Immature natural killer cell (primary cell): ENCODE data around the gene DOCK6. TPM values are rescaled to one million over a fixed set of nuclear protein-coding genes. Genes with fewer than 3 reads are reported as not detected.
"Not testable (repeated sequence)": the region's sequence is repeated elsewhere in the genome, so short reads cannot be mapped to it uniquely, and the experiment has no call there.

Experiments used
- DNase-seq, 3 donors: peaks; one replicate each; pipeline ENCODE4 v3.0.0; 2022; ENCODE audit warnings: mixed read lengths in 1 of 3
- H3K27ac Mint-ChIP-seq, 6 donors: one replicate each; pipeline ENCODE4 v1.8.0; 2020; ENCODE audit warnings: mixed read lengths in 6 of 6, mild to moderate bottlenecking in 5 of 6, inconsistent platforms in 4 of 6, moderate library complexity in 3 of 6
- H3K27me3 Mint-ChIP-seq, 3 donors: one replicate each; pipeline ENCODE4 v1.8.0; 2020 to 2021; ENCODE audit warnings: low read depth in 3 of 3, mild to moderate bottlenecking in 3 of 3, mixed read lengths in 3 of 3, moderate library complexity in 3 of 3, inconsistent platforms in 1 of 3
- H3K36me3 Mint-ChIP-seq, 3 donors: one replicate each; pipeline ENCODE4 v1.8.0; 2020; ENCODE audit warnings: mixed read lengths in 3 of 3, inconsistent platforms in 2 of 3, mild to moderate bottlenecking in 2 of 3
- H3K4me1 Mint-ChIP-seq, 2 donors: one replicate each; pipeline ENCODE4 v1.8.0; 2020; ENCODE audit warnings: inconsistent platforms in 2 of 2, mild to moderate bottlenecking in 2 of 2, mixed read lengths in 2 of 2, moderate library complexity in 1 of 2
- H3K4me3 Mint-ChIP-seq, 5 donors: one replicate each; pipeline ENCODE4 v1.8.0; 2020; ENCODE audit warnings: mild to moderate bottlenecking in 5 of 5, mixed read lengths in 5 of 5, inconsistent platforms in 3 of 5, moderate library complexity in 3 of 5
- H3K9me3 Mint-ChIP-seq, 6 donors: one replicate each; pipeline ENCODE4 v1.8.0; 2020; ENCODE audit warnings: mild to moderate bottlenecking in 6 of 6, mixed read lengths in 6 of 6, inconsistent platforms in 4 of 6, moderate library complexity in 3 of 6
- polyA plus RNA-seq, 3 donors: library from polyadenylated mRNA; unstranded; fragments of 300-500 nt; fragmentation: Illumina TruSeq; gene quantifications; one replicate each; pipeline ENCODE4 v1.2.3, GENCODE V29; 2021

DOCK6 gene
- polyA plus RNA-seq, 3 donors from 2014 or later = not detected

DNA sequence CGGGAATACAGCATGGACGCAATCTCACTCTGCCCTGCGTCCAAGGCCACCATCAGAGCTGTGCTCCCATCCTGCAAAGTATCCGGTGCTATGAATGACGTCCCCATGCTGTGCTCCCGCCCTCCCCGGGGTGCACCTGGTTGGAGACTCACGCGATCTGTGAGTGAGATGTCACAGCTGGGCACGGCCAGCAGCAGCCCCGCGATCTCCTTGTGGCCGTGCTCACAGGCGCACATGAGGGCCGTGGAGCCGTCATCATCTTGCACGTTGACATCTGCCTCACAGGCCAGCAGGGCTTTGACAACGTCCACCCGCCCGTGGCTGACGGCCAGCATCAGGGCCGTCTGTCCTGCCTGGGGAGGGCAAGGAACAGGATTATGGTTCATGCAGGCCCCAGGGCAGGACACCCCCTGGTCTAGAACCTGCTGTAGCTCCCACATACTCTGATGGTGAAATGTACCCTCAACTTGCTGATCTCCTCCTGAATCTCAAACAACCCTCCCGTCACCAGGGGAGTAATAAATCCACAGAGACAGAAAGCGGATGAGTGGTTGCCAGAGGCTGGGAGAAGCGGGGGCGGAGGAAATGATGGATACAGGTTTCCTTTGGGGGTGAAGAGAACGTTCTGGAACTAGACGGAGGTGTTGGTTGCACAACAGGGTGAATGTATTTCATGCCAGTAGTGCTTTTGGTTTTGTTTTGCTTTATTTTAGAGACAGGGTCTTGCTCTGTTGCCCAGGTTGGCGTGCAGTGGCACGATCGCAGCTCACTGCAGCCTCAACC lies 92.2 kb downstream of the DOCK6 start:
- Mint-ChIP-seq H3K27ac (no peak overlapping the region), H3K36me3 (no peaks in the 10 kb centered on the region), H3K4me3 (no peak overlapping the region), H3K27me3 (no peaks in the 10 kb centered on the region), H3K9me3 (no peaks in the 10 kb centered on the region), H3K4me1 (no peaks in the 10 kb centered on the region)
- DNase-seq = no peak

DNA sequence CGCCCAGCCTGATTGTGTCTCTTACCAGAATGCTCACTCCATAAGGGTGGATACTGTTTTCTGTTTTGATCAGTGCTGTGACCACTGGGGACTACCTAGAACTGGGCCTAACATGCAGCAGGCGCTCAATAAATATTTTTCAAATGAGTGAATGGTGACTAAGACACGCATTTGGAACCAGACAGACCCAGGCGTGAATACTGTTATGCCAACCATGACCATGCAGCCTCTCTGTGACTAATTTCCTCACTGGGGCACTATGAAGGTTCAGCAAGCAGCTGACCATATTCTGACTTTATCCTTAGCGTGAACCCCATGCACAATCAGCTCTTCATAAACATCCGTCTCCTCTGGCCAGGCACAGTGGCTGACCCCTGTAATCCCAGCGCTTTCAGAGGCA lies 93.8 kb downstream of the DOCK6 start:
- Mint-ChIP-seq H3K27me3 (no peaks in the 10 kb centered on the region), H3K9me3 (no peaks in the 10 kb centered on the region), H3K27ac (no peak overlapping the region), H3K36me3 (no peaks in the 10 kb centered on the region), H3K4me3 (no peak overlapping the region), H3K4me1 (no peaks in the 10 kb centered on the region)
- DNase-seq = no peak

DNA sequence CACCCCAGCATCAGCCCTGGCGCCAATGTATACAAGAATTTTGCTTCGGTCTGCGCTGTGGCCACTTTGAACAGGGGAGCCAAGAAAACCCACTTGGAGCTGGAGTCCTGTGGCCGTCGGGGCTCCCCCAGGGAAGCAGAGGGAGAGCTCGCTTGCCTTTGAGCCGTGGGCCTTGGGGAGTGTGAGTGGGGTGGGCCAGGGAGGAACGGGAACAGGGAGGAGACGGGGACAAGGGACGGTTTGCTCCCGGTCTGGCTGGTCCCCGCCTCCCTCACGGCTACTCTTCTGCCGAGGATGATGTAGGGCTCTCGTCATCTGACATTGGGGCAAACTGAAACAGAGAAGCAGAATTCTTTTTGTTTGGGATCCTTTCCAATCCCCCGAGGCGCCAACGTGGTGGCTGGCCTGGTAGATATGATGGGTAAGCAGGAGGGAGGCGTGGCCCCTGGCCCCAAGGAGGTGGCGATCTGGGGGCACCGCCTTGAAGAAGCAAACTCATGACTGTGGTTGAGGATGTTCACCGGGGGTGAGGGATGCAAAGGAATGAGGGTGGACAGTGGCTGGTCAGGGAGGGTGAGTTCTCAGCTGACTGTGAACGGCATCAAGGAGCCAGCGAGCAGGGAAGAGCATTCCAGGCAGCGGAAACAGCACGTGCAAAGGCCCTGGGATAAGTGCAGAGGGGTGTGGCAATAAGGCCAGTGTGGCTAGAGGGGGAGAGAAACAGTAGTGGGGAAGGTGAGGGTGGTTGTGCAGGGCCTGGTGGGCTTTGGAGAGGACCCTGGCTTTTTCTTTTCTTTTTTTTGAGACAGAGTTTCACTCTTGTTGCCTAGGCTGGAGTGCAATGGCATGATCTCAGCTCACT lies 95.8 kb downstream of the DOCK6 start:
- DNase-seq = no peak
- H3K27me3 Mint-ChIP-seq = no peaks in the 10 kb centered on the region
- H3K4me1 Mint-ChIP-seq = no peaks in the 10 kb centered on the region
- H3K36me3 Mint-ChIP-seq = no peaks in the 10 kb centered on the region
- no peak overlapping the region for H3K4me3 Mint-ChIP-seq
- no peak overlapping the region for H3K27ac Mint-ChIP-seq
- no peaks in the 10 kb centered on the region for H3K9me3 Mint-ChIP-seq

DNA sequence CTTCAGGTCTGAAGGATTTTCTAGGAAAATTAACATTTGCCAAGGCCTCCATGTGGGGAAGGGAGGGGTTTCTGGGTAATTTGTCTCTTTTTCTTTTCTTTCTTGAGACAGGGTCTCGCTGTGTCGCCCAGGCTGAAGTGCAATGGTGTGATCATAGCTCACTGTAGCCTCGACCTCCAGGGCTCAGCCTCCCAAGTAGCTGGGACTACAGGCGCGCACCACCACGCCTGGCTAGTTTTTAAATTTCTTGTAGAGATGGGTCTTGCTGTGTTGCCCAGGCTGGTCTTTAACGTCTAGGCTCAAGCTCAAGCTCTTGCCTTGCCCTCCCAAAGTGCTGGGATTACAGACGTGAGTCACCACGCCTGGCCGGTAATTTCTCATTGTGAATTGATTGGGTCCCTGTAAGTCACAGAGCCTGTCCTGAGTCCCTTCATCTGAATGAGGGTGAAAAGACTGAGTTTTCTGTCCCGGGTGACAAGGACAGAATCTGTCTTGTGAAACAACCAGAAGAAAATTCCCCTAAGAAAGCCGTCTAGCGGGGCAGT lies 96.8 kb downstream of the DOCK6 start:
- no peak overlapping the region for H3K27ac Mint-ChIP-seq
- no peaks in the 10 kb centered on the region for H3K27me3 Mint-ChIP-seq
- no peaks in the 10 kb centered on the region for H3K36me3 Mint-ChIP-seq
- no peaks in the 10 kb centered on the region for H3K9me3 Mint-ChIP-seq
- no peaks in the 10 kb centered on the region for H3K4me1 Mint-ChIP-seq
- no peak overlapping the region for H3K4me3 Mint-ChIP-seq
- DNase-seq = no peak

DNA sequence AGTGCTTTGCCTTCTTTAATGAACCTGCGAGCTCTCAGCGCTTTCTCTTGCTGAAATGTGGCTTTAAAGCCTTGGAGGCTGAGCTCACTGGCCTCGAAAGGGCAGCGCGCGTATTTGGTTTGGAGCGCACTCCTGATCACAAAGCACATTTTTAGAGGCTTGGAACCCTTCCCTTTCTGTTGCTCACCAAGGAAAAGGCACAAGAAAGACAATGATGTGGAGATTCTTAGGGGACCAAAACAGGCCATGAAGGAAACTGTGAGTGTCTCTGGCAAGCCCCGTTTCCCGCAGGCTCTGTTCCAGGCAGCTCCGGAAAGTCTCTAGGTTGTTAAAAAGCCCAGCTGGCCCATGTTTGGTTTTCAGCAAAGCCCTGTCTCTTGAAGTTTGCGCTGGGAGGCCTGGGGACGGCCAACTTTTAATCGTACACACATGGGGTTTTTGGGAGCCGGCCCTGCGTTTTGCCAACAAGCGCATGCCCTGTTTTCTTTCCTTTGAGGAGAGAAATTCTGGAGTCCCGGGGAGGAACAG lies 97.4 kb downstream of the DOCK6 start:
- H3K27ac Mint-ChIP-seq = no peak overlapping the region
- H3K9me3 Mint-ChIP-seq = no peaks in the 10 kb centered on the region
- DNase-seq = no peak
- H3K36me3 Mint-ChIP-seq = no peaks in the 10 kb centered on the region
- H3K4me1 Mint-ChIP-seq = no peaks in the 10 kb centered on the region
- no peaks in the 10 kb centered on the region for H3K27me3 Mint-ChIP-seq
- H3K4me3 Mint-ChIP-seq = no peak overlapping the region

DNA sequence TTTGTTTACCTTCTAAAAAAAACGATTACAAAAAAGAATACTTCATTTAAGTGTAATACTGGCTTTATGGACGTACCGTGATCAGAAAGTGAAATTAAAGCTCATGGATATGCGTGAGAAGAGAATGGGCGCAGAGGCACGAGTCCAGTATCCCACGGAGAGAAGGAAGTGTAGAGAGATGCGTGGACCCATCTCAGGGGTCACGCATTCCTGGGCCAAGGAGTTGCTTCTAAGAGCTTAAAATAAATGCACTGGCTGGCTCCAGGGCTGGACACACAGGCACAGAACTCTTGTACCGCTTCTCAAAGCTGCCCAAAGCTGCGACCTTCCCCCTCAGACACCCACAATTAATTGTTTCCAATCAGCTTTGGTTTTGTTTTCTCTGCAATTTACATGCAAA lies 98.0 kb downstream of the DOCK6 start:
- no peak overlapping the region for H3K27ac Mint-ChIP-seq
- H3K36me3 Mint-ChIP-seq = no peaks in the 10 kb centered on the region
- H3K27me3 Mint-ChIP-seq = peaks cover 0 to 3% (median 0%) of the 10 kb centered on the region in 3 donors
- no peaks in the 10 kb centered on the region for H3K4me1 Mint-ChIP-seq
- no peak for DNase-seq
- H3K4me3 Mint-ChIP-seq = no peak overlapping the region
- no peaks in the 10 kb centered on the region for H3K9me3 Mint-ChIP-seq

DNA sequence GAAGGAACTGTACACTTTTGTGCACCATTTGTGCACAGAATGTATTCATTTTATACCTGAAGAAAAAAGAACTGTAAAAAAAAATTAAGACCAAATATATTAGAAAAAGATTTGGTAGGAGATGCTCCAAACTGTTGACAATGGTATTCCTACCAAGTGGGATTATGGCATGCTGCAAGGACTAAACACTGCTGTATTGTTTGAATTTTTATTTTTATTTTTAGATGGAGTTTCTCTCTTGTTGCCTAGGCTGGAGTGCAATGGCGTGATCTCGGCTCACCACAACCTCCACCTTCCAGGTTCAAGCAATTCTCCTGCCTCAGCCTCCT lies 101.9 kb downstream of the DOCK6 start:
- not testable (repeated sequence) for H3K27ac Mint-ChIP-seq, H3K27me3 Mint-ChIP-seq, H3K4me3 Mint-ChIP-seq, H3K36me3 Mint-ChIP-seq, DNase-seq, H3K9me3 Mint-ChIP-seq, H3K4me1 Mint-ChIP-seq

DNA sequence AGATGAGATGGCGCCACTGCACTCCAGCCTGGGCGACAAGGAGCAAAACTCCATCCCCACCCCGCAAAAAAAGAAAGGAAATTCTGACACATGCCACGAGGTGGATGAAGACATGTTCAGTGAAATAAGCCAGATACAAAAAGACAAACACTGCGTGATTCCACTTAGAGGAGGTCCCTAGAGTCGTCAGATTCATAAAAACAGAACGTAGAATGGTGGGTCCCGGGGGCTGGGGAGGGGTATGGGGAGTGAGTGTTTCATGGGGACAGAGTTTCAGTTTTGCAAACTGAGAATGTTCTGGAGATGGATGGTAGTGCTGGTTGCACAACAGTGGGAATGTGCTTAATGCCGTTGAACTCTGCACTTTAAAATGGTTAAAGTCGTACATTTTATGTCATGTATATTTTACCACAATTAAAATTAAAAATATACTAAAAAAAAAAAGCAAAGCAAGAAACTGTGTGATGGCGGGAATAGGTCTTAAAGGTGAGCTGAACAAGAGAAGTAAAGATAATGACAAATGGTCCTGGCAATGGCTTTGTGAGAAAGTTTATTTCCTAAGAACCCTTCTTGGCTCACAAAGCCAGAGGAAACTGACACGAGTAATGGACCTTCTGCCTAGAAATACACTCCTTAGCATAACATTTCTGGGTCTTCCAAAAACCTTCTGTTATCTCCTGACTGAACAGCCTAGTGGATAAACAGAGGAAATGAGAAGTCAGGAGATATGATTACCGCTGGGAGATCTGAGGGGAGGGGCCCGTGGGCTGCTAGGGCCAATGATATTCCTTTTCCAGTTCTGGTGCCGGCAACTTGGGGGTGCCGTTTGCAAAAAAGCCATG lies 102.5 kb downstream of the DOCK6 start:
- Mint-ChIP-seq H3K4me1 (peaks cover 6 to 11% of the 10 kb centered on the region in 2 donors), H3K36me3 (no peaks in the 10 kb centered on the region), H3K9me3 (no peaks in the 10 kb centered on the region), H3K27me3 (peaks cover 0 to 3% (median 2%) of the 10 kb centered on the region in 3 donors), H3K4me3 (no peak overlapping the region), H3K27ac (no peak overlapping the region)
- DNase-seq = no peak

DNA sequence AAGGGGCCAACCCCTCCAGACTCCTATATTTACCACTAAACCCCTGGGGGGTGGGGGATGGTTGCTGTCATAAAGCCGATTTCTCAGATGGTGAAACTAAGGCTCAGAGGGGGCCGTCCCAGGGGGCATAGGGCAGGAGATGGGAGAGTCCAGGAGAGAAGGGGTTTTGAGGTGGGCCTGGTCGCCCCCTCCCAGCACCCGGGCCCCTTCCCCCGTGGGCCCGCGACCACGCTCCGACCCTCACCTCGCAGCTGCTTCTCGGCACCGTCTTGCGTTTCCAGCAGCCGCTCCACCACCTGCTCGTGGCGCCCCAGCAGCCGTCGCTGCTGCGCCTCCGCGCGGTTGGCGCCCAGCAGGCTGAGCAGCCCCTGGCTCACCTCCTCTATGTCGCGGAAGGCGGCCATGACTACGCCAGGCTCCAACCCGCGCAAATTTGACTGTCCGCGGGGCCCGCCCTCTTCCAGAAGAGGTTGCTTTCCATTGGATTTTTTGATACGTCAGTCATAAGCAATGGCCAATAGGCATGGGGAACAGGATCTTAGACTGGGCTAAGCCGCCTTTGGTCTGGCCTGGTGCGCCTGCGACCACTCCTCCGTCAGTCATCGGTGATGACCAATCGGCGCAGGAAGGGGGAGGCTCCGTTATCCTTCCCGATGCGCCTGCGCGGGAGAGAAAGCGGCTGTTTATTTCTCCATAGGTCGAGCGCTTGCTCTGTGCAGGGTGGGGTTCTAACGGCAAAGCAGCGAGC lies 106.8 kb downstream of the DOCK6 start, which contains the start of gene SPC24:
SPC24 (minus strand) TSS at position 410 of the 748 bp plus-strand sequence; CDS start at position 404, 6 bp downstream.
- Mint-ChIP-seq H3K9me3 (no peaks in the 10 kb centered on the region), H3K36me3 (no peaks in the 10 kb centered on the region), H3K4me3 (peak within 1 kb of the TSS; percentile 87 to 94 (median 92)), H3K27ac (peak within 1 kb of the TSS; percentile 69 to 91 (median 86)), H3K27me3 (peaks cover 0 to 4% (median 2%) of the 10 kb centered on the region in 3 donors), H3K4me1 (peaks cover 10 to 18% of the 10 kb centered on the region in 2 donors)
- peak; percentile 93 to 96 (median 95) for DNase-seq

DNA sequence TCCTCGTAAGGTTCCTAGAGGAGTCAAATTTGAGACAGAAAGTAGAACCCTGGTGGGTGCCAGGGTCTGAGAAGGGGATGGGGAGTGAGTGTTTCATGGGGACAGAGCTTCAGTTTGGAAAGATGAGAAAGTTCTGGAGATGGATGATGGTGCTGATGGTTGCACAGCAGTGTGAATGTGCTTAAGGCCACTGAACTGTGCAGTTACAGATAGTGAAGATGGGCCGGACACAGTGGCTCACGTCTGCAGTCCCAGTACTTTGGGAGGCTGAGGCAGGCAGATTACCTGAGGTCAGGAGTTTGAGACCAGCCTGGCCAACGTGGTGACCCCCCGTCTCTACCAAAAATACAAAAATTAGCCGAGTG lies 107.7 kb downstream of the DOCK6 start:
- Mint-ChIP-seq H3K4me3 (peak overlapping the region; percentile 67 to 90 (median 76)), H3K36me3 (no peaks in the 10 kb centered on the region), H3K9me3 (no peaks in the 10 kb centered on the region), H3K4me1 (peaks cover 10 to 18% of the 10 kb centered on the region in 2 donors), H3K27ac (peak overlapping the region in 3 of 6 donors; percentile 31 to 41 (median 31)), H3K27me3 (peaks cover 0 to 4% (median 2%) of the 10 kb centered on the region in 3 donors)
- no peak for DNase-seq

DNA sequence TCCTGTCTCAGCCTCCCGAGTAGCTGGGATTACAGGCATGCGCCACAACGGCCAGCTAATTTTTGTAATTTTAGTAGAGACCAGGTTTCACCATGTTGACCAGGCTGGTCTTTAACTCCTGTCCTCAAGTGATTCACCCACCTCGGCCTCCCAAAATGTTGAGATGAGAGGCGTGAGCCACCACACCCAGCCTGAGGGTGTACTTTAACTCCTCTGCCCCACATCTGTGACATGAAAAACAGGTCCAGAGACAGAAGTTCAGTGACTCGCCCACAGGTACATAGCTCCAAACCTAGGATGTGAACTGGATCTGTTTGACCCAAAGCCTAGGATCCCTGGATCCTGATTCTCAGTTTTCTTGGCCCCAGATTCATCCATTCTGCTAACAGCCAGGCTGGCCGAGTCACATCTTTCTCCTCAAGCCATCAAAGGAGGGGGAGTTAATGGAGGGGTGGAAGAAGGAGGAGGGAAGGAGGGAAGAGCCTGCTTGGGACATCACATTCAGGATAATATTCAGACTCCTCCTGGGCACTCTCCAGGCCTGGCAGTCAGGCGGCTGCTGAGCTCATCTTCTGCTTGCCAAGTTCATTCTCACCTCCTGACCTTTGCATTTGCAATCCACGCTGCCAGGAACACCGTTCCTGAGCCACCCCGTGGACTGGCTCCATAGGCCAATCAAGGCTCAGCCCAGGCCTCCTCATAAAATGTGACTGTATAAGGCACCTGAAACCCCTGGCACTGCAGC lies 109.8 kb downstream of the DOCK6 start:
- DNase-seq = no peak
- Mint-ChIP-seq H3K36me3 (no peaks in the 10 kb centered on the region), H3K27me3 (peaks cover 0 to 2% (median 2%) of the 10 kb centered on the region in 3 donors), H3K9me3 (no peaks in the 10 kb centered on the region), H3K4me3 (no peak overlapping the region), H3K4me1 (peaks cover 10 to 18% of the 10 kb centered on the region in 2 donors), H3K27ac (no peak overlapping the region)

DNA sequence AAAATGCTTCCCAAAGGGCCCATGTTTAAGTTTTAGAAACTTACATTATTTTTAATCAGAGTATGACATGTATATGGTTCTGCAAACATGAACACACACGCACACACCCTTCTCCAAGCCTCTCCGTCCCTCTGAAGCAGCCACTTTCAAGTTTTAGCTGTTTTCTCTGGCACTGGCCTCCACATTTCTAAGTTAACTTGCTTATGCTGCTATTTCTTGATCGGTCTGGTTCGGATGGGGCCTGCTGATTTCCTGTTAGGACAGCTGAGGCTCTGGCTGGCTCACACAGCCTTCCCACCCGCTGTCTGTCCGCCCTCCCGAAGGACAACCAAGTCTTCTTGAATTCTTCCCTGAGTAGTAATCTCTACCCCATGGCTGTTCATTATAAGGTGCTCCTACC lies 111.1 kb downstream of the DOCK6 start:
- H3K27me3 Mint-ChIP-seq = peaks cover 0 to 2% (median 2%) of the 10 kb centered on the region in 3 donors

More for the DNA sequence above, 111.1 kb downstream of the DOCK6 start:
- Mint-ChIP-seq H3K9me3 (no peaks in the 10 kb centered on the region), H3K27ac (no peak overlapping the region), H3K4me3 (no peak overlapping the region), H3K36me3 (peaks cover 0 to under 1% (median 0%) of the 10 kb centered on the region in 3 donors), H3K4me1 (peaks cover 10 to 16% of the 10 kb centered on the region in 2 donors)
- no peak for DNase-seq
